ENCODE measurements around the gene POGK. TPM values are rescaled to one million over a fixed set of nuclear protein-coding genes. Genes with fewer than 3 reads are reported as not detected.

POGK gene
- polyA plus RNA-seq, 1 donor (not counting 4 experiments of a cell fraction or from before 2014, with no cell fraction given), result 14.7 TPM

DNA sequence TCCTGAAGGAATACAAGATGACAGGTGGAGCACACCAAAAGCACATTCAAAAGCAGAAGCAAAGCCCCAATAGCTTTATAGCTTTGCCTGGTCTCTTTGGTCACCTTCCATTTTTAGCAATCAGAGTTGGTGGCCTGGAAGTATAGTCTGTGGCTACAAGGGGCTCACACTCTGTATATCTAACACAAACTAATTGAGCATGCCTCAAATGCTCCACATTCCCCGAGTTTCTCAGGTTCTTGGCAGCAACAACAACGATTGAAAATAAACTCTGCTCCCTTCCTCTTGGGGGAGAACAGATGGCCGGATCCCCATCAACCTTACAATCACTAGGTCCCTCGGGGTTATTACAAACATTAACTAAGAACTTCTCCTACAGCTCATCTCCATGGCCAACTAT lies 61.7 kb downstream of the POGK start:
- Histone ChIP-seq H3K9ac (ENCODE audit: control insufficient read depth, extremely low read depth, insufficient read depth, low read length) (no peak overlapping the region), H3K36me3 (ENCODE audit: control insufficient read depth in 2 of 2, extremely low read depth in 1 of 2, insufficient read depth in 2 of 2, low read length in 2 of 2) (no peaks in the 10 kb centered on the region), H3K9me3 (ENCODE audit: control insufficient read depth, low read depth, low read length) (no peaks in the 10 kb centered on the region), H3K27me3 (ENCODE audit: control insufficient read depth, extremely low read depth, insufficient read depth, low read length) (no peaks in the 10 kb centered on the region), H2AFZ (ENCODE audit: control insufficient read depth, low read length) (no peak overlapping the region), H3K9me1 (ENCODE audit: control insufficient read depth, extremely low read depth, insufficient read depth, low read length) (no peaks in the 10 kb centered on the region), H3K4me3 (ENCODE audit: control insufficient read depth in 2 of 3, extremely low read depth in 1 of 3, insufficient read depth in 2 of 3, low read depth in 1 of 3, low read length in 3 of 3) (no peak overlapping the region), H3K4me2 (ENCODE audit: control insufficient read depth, extremely low read depth, insufficient read depth, low read depth, low read length) (no peak overlapping the region), H3K4me1 (ENCODE audit: control insufficient read depth, extremely low read depth, insufficient read depth, low read length) (peaks cover 6% of the 10 kb centered on the region), H3K27ac (ENCODE audit: control insufficient read depth, insufficient read depth, low read length) (no peak overlapping the region), H3K79me2 (ENCODE audit: control insufficient read depth, insufficient read depth, low read length) (no peaks in the 10 kb centered on the region), H4K20me1 (ENCODE audit: control insufficient read depth, extremely low read depth, insufficient read depth, low read length) (no peaks in the 10 kb centered on the region)
- FAIRE-seq (no peak), DNase-seq (ENCODE audit: low read depth, low spot score) (no peak)
- dilution Hi-C loops (cut with MboI; ENCODE audit: extremely low pct_ligation_motif_present, low sequenced_read_pairs), result no loop called here
- TF ChIP-seq EZH2 (IDR thresholded peaks at IDR 0.05; ENCODE audit: low read length), result no peak

DNA sequence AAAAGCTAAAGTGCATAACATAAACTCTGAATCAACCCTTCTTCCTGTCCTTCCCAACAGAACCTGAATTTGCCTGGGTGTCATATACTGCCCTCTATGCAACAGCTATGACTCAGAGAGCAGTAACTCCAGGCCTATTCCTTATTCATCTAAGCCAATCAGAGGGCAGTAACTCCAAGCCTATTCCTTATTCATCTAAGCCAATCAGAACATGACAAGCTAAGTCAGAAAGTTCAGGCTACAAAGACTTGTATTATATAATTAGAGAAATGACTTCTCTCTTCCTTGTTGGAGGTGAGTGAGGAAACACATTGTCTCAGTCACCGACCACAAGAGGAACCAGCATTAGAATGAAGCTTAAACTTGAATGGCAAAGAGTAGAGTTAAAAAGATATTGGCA lies 63.0 kb downstream of the POGK start:
- Histone ChIP-seq H3K27ac (ENCODE audit: control insufficient read depth, insufficient read depth, low read length) (no peak overlapping the region), H3K9ac (ENCODE audit: control insufficient read depth, extremely low read depth, insufficient read depth, low read length) (no peak overlapping the region), H3K4me2 (ENCODE audit: control insufficient read depth, extremely low read depth, insufficient read depth, low read depth, low read length) (no peak overlapping the region), H3K4me1 (ENCODE audit: control insufficient read depth, extremely low read depth, insufficient read depth, low read length) (peaks cover 6% of the 10 kb centered on the region), H3K9me3 (ENCODE audit: control insufficient read depth, low read depth, low read length) (no peaks in the 10 kb centered on the region), H3K79me2 (ENCODE audit: control insufficient read depth, insufficient read depth, low read length) (no peaks in the 10 kb centered on the region), H4K20me1 (ENCODE audit: control insufficient read depth, extremely low read depth, insufficient read depth, low read length) (no peaks in the 10 kb centered on the region), H2AFZ (ENCODE audit: control insufficient read depth, low read length) (no peak overlapping the region), H3K4me3 (ENCODE audit: control insufficient read depth in 2 of 3, extremely low read depth in 1 of 3, insufficient read depth in 2 of 3, low read depth in 1 of 3, low read length in 3 of 3) (no peak overlapping the region), H3K9me1 (ENCODE audit: control insufficient read depth, extremely low read depth, insufficient read depth, low read length) (no peaks in the 10 kb centered on the region), H3K27me3 (ENCODE audit: control insufficient read depth, extremely low read depth, insufficient read depth, low read length) (no peaks in the 10 kb centered on the region), H3K36me3 (ENCODE audit: control insufficient read depth in 2 of 2, extremely low read depth in 1 of 2, insufficient read depth in 2 of 2, low read length in 2 of 2) (no peaks in the 10 kb centered on the region)
- peak; percentile 29 for FAIRE-seq
- peak; percentile 49 for DNase-seq (ENCODE audit: low read depth, low spot score)
- dilution Hi-C loops (cut with MboI; ENCODE audit: extremely low pct_ligation_motif_present, low sequenced_read_pairs), result no loop called here
- no peak for TF ChIP-seq EZH2 (IDR thresholded peaks at IDR 0.05; ENCODE audit: low read length)
- TF ChIP-seq, protein P1, sequence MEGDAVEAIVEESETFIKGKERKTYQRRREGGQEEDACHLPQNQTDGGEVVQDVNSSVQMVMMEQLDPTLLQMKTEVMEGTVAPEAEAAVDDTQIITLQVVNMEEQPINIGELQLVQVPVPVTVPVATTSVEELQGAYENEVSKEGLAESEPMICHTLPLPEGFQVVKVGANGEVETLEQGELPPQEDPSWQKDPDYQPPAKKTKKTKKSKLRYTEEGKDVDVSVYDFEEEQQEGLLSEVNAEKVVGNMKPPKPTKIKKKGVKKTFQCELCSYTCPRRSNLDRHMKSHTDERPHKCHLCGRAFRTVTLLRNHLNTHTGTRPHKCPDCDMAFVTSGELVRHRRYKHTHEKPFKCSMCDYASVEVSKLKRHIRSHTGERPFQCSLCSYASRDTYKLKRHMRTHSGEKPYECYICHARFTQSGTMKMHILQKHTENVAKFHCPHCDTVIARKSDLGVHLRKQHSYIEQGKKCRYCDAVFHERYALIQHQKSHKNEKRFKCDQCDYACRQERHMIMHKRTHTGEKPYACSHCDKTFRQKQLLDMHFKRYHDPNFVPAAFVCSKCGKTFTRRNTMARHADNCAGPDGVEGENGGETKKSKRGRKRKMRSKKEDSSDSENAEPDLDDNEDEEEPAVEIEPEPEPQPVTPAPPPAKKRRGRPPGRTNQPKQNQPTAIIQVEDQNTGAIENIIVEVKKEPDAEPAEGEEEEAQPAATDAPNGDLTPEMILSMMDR (optimal IDR thresholded peaks at IDR 0.05 in 1 of 3, IDR thresholded peaks at IDR 0.05 in 1 of 3, conservative IDR thresholded peaks at IDR 0.05 in 1 of 3; ENCODE audit: extremely low read depth in 1 of 3, insufficient read depth in 2 of 3, low read length in 3 of 3), result no peak

DNA sequence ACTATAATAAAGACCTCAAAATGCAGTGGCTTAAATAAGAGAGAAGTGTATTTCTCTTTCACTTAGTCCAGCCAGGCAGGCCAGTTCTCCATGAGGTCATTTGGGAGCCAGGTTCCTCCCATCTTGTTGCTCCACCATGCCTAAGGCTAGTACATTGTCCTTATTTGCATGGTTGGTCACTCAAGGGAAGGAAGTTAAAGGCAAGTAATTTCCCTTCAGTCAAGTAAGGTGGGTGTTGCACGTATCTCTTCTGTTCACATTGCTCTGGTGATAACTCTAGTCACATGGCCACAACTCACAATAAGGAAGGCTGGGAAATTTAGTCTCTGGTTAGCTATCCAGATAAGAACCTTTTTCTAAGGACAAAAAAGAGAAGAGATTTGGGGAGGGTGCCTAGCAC lies 64.0 kb downstream of the POGK start:
- TF ChIP-seq, protein P1 (optimal IDR thresholded peaks at IDR 0.05 in 1 of 3, IDR thresholded peaks at IDR 0.05 in 1 of 3, conservative IDR thresholded peaks at IDR 0.05 in 1 of 3; ENCODE audit: extremely low read depth in 1 of 3, insufficient read depth in 2 of 3, low read length in 3 of 3), result no peak
- no peak for TF ChIP-seq EZH2 (IDR thresholded peaks at IDR 0.05; ENCODE audit: low read length)
- FAIRE-seq, result no peak
- DNase-seq (ENCODE audit: low read depth, low spot score), result no peak
- no peaks in the 10 kb centered on the region for H3K9me3 ChIP-seq (ENCODE audit: control insufficient read depth, low read depth, low read length)
- H3K27me3 ChIP-seq (ENCODE audit: control insufficient read depth, extremely low read depth, insufficient read depth, low read length), result no peaks in the 10 kb centered on the region
- H3K27ac ChIP-seq (ENCODE audit: control insufficient read depth, insufficient read depth, low read length), result no peak overlapping the region
- no peak overlapping the region for H3K4me3 ChIP-seq (ENCODE audit: control insufficient read depth in 2 of 3, extremely low read depth in 1 of 3, insufficient read depth in 2 of 3, low read depth in 1 of 3, low read length in 3 of 3)
- H3K36me3 ChIP-seq (ENCODE audit: control insufficient read depth in 2 of 2, extremely low read depth in 1 of 2, insufficient read depth in 2 of 2, low read length in 2 of 2), result no peaks in the 10 kb centered on the region
- peaks cover 6% of the 10 kb centered on the region for H3K4me1 ChIP-seq (ENCODE audit: control insufficient read depth, extremely low read depth, insufficient read depth, low read length)
- H2AFZ ChIP-seq (ENCODE audit: control insufficient read depth, low read length), result no peak overlapping the region
- H3K4me2 ChIP-seq (ENCODE audit: control insufficient read depth, extremely low read depth, insufficient read depth, low read depth, low read length), result no peak overlapping the region
- no peak overlapping the region for H3K9ac ChIP-seq (ENCODE audit: control insufficient read depth, extremely low read depth, insufficient read depth, low read length)
- no peaks in the 10 kb centered on the region for H4K20me1 ChIP-seq (ENCODE audit: control insufficient read depth, extremely low read depth, insufficient read depth, low read length)
- H3K9me1 ChIP-seq (ENCODE audit: control insufficient read depth, extremely low read depth, insufficient read depth, low read length), result no peaks in the 10 kb centered on the region
- H3K79me2 ChIP-seq (ENCODE audit: control insufficient read depth, insufficient read depth, low read length), result no peaks in the 10 kb centered on the region
- dilution Hi-C loops (cut with MboI; ENCODE audit: extremely low pct_ligation_motif_present, low sequenced_read_pairs), result no loop called here

Data from keratinocyte (primary cell).